Stimulated activated CD4-positive, alpha-beta T cell treated with anti-CD3 and anti-CD28 coated beads, TNF-alpha, amount 100 ng/mL, for 24 hours (primary cell): Measurements from ENCODE around the gene EYA2.

Experiments used
- DNase-seq, 3 experiments: peaks; one replicate each; pipeline ENCODE4 v3.0.0-alpha.2; 2020; ENCODE audit warnings: low read depth in 3 of 3

EYA2 gene

DNA sequence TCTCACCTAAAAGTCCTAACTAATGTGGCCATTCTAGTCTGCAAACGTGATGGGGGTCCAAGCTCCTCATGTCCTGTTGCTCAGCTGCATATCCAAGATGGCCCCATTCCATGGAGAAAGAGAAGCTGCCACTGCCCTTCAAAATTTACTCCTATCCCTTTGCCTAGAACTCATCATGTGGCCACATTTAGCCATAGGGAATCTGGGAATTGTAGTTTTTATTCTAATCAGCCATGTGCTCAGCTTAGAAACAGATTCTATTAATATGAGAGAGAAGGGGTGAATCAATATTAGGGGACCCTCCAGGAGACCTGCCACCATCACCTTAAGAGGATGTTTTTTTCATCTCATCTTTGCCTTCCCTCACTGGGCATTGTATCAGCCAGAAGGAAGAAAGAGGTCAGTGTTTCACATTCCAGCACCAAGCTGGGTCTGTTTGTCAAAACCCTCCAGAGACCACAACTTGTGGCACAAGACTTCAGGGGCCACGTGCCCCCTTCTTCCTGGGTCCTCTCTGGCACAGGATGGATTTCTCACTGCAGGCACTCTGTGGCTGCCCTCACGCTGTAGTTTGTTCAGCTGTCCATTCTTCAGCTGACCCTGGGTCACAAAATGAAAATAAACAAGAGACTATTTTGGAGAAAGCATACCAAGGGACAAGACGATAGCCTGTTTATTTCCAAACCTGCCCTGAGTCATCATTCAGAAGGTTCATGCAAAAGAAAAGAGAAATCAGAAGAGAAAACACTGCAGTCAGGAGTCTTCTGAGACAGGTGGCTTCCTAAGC is 172.0 kb downstream of the EYA2 start:
- no peak for DNase-seq

DNA sequence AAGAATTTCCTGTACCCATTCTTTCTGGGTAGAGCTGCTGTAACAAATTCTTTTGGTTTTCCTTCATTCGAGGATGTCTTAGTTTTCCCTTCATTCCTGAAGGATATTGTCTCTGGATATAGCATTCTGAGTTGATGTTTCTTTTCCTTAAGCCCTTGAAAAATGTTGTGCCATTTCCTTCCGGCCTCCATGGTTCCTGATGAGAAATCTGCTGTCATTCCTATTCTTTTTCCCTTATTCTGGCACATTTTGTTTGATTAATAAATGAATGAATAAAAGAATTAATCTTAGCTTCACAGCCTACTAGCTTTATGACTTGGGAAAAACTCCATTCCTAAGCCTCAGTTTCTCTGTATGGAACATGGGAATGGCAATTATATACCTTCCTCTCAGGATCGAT is 173.1 kb downstream of the EYA2 start:
- no peak for DNase-seq

DNA sequence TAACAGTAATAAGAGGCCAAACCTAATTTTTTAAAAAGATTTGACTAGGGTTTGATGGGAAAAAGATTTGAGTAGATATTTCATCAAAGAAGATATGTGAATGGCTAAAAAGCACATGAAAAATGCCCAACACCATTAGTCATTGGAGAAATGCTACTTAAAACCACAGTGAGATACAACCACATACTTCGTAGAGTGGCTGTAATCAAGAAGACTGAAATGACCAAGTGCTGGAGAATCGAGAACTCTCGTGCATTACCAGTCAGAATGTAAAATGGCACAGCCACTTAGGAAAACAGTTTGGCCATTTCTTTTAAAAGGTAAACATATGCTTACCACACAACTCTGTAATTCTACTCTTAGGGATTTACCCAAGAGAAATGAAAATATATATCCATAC is 175.5 kb downstream of the EYA2 start:
- no peak for DNase-seq

DNA sequence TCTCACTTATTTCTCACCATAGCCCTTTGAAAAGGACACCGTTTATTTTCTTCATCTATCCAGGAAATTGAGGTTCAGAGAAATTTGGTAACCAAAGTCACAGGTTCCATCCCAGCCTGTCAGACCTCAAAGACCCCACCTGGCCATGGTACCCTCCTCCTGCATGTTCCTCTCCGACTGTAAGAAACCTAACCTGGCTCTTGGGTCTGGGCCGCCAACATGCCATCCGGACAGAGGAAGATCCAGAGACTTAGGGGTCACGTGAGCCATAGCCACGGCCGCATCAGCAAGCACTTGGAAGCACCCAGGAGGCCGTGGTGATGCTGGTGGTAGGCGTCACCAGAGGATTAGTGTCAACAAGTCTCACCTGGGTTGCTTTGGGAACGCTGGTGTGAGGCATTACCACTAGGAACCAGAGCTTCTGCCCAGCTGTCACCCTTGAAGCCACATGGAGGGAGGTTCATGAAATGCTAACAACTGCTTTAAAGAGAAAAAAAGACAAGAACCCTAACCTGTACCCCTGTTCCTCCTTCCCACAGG is 177.1 kb downstream of the EYA2 start:
- no peak for DNase-seq

- DNase-seq = no peak
Measured at GRCh38 chr20:47073766-47074475, 179.3 kb downstream of the EYA2 start.

DNA sequence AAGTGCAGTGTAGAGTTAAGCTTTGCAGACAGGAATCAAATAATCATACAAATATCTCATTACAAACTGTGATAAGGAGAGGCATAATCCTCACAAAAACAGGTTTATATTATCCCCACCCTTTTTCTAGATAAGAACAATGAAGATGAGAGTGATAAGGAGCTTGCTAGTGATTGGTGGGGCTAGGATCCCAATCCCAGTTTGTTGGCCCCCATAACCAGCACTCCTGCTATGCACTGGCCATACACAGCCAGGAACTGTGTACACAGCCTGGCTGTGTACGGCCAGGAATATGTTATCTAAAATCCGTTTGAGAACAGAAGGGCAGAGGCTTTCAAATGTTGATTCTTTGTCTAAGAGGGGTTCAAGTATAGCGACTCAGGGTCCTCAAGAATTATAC is 180.6 kb downstream of the EYA2 start:
- DNase-seq = no peak

DNA sequence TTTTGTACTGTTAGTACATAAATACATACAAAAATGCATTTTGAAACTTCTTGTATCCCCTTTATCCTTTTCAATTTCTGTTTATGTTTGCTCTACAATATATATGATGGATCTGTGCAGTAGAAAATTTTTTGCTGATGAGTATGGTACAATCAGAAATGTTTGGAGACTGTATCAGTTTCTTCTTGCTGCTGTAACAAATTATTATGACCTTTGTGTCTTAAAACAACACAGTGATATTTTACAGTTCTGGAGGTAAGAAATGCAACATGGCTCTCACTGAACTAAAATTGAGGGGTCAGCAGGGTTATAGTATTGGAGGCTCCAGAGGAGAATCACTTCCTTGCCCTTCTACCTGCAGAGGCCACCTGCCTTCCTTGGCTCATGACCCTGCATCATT is 184.4 kb downstream of the EYA2 start:
- DNase-seq = no peak

DNA sequence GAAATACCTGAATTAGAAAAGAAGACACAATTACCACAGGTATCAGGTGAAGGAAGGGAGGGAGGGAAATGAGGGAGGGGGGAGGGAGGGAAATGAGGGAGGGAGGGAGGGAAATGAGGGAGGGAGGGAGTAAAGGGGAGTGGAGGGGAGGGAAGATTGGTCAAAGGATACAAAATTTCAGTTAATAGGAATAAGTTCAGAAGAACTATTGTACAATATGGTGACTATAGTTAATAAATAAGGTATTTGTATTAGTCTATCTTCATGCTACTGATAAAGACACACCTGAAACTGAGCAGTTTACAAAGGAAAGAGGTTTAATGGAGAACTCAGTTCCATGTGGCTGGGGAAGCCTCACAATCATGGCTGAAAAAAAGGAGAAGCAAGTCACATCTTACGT is 185.7 kb downstream of the EYA2 start:
- DNase-seq = no peak

GRCh38 chr20:47086316-47086715 is 191.7 kb downstream of the EYA2 start:
- DNase-seq = no peak

- DNase-seq = no peak
Measured at GRCh38 chr20:47088335-47088734, 193.7 kb downstream of the EYA2 start.

DNA sequence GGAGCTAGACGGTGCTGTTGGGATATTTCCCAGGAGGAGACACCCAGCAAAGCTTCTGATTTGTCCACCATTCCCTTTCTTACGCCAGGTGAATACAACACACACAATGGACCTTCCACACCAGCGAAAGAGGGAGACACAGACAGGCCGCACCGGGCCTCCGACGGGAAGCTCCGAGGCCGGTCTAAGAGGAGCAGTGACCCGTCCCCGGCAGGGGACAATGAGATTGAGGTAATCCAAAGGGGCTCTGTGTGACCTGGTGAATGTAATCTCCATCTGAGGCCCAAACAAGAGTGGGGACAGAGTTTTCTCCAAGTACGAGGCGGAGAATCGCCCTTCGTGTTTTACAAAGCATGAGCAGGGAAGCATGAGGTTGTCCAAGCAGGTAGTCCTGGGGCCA is 194.5 kb downstream of the EYA2 start:
- DNase-seq = no peak

- DNase-seq = no peak
Measured at GRCh38 chr20:47090835-47091234, 196.2 kb downstream of the EYA2 start.

DNA sequence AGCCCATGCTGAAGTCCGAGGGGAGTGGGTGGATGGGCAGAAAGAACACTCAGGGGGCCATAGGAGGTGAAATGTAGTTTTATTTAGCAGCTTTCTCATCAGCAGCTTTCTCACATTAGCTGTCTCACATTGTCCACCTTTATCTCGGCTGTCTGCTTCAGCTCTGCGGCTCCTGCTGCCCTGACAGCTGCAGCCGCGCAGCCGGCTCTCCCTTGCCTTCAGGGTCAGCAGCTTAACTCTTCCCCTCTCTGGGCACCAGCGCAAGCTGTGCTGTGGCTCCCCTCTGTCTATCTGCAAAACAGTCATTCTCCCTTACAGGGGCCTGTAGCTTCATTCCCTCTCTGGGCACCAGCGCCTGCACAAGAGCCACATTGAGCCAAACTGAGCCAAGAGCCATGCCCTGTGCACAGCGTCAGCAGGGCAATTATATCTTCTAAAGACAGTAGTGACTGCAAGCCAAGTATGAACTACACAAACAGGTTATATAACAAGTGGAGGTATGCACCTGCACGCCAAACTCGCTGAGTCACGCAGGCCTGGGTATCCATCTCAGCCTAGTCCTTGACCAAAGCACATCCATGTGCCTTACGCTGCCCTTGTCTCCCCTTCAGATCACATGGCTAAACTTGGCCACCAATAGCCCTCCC is 198.8 kb downstream of the EYA2 start:
- no peak for DNase-seq

- DNase-seq = no peak
Measured at GRCh38 chr20:47095690-47096089, 201.0 kb downstream of the EYA2 start.

DNA sequence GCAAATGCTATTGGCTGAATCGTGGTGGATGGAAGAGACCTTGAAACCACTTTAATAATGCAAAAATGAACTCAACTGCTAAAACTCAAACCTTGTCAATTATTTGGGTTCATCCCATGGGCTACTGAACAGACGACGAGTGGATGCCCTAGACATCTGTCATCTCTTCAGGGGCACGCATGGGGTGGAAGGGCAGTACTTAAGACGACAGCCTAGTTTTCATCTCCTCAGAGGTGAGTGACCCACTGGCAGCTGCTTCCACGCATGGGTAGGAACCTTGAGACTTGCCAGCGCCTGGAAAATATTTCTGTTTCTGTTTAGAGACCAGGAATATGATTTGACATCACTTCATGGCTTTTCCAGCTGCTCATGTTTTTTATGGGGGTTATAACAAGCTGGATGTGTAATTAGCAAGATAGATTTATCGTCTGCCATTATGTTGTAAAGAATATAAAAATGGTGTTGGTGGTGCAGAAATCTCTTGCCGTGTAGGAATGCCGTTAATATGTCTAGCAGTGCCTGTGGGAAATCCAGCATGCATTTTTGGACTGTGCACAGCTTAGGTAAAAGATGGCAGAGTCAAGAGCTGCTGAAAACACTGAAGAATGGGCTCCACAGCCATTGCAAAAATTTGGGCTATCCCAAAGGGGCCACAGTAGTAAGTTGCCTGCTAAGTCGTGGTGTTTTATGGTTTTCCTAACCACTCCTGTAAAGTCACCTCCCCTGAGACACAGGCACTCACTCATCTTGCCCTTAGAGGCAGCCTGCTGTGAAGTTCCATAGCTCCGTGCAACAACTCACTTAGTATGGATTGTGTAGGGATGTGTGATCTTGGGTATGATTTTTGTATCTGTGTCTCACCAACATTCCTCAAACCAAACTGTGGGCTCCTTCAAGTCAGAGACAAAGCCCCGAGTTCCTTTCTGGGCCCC is 203.3 kb downstream of the EYA2 start:
- DNase-seq = no peak

DNA sequence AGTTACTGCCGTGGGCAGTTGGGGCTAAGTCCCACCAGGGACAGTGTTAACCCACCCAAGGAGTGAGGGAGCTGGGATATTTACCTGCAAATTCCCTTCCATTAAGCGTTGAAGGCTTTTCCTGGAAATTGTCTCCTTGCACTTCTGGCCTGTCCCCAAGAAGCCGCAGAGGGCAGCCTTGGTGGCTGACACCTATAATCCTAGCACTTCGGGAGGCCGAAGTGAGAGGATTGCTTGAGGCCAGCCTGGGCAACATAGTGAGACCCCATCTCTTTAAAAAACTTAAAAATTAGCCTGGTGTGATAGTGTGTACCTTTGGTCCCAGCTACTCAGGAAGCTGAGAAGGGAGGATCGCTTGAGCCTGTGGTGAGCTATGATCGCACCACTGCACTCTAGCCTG is 204.4 kb downstream of the EYA2 start:
- no peak for DNase-seq

DNA sequence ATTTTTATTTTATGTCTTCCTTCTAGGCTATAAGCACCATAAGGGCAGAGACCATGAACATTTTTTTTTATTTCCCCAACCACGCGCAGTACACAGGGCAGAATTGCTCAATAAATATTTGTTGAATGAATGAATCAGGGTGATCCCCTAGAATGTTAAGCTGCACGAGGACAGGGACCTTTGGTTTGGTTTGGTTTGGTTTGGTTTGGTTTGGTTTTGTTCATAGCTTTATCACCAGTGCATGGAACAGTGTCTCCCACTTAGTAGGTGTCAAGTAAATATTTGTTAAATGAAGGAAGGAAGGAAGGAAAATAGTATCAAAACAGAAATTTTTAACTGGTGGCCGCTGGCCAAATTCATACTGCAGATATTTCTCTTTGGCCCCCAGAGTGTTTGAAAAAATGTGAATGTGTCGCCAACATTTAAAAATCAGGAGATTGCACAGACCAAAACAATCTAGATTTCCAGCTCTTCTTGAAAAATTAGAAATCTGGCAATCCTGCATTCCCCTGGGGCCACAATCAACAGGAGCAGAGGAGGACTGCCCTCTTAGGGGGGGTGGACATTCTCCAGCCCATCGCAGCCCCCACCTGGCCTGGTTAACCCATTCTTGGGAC is 205.3 kb downstream of the EYA2 start:
- no peak for DNase-seq

DNA sequence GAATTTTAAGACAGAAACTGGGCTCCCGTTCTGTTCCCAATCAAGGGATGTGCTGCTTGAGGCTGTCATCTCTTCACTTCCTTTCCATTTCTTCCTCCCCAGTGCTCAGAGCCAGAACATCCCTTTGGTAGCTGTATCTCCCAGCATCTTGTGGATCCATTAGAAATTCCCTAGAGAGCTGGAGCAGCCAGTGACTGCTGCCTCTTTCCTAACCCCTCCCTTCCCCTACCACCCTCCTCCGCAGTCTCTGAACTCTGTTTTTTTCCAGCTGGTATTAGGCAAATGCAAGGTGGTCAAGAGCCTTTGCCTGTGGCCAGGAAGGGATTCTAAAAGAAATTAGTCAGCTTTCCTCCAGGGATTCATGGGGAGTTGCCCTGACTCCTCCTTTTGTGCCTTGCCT is 208.0 kb downstream of the EYA2 start:
- DNase-seq = no peak

DNA sequence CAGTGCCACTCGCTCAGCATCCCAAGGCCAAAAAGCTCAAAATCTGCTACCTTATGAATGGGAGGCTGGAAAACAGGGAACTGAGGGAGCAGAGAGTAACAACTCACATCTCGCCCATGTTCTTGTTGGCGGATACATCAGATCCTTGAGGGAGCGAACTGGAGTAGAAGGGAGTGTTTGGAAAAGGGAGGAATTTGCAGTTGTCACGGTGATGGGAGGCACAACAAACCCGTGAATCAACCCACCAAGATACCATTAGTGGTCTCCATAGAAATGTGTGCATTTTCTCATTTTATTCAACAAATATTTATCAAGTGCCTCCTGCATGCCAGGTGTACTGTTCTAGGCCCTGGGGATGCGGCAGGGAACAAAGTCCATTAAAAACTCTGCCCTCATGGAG is 212.1 kb downstream of the EYA2 start:
- DNase-seq = no peak

DNA sequence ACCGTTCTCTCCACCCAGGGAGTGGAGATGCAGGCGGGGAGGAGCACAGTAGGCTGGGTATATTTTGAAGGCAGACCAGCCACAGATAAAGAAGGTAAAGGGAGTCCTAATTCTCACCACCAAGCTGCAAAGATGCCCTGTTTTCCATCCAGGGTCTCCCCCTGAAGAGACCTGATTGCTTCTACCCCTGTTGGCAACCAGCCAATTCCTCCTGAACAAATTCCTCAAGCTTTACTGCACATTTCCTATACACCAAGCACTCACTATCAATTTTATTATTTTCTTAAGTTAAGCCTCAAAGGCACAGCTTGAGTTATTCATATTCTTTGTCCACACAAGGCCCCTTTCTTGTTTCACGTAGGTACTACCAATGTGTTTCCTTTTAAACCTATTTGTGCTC is 214.4 kb downstream of the EYA2 start:
- DNase-seq = no peak

GRCh38 chr20:47110819-47111218 is 216.2 kb downstream of the EYA2 start:
- no peak for DNase-seq
